Measurements from ENCODE around the gene CNN2. TPM values are rescaled to one million over a fixed set of nuclear protein-coding genes. Genes with fewer than 3 reads are reported as not detected.

The CNN2 gene
- total and polyA plus RNA-seq, 2 of the 13 experiments (the other 11 are each of a cell fraction or from before 2014, with no cell fraction given): 63.6 to 70.0 TPM

- TF ChIP-seq, protein P1, sequence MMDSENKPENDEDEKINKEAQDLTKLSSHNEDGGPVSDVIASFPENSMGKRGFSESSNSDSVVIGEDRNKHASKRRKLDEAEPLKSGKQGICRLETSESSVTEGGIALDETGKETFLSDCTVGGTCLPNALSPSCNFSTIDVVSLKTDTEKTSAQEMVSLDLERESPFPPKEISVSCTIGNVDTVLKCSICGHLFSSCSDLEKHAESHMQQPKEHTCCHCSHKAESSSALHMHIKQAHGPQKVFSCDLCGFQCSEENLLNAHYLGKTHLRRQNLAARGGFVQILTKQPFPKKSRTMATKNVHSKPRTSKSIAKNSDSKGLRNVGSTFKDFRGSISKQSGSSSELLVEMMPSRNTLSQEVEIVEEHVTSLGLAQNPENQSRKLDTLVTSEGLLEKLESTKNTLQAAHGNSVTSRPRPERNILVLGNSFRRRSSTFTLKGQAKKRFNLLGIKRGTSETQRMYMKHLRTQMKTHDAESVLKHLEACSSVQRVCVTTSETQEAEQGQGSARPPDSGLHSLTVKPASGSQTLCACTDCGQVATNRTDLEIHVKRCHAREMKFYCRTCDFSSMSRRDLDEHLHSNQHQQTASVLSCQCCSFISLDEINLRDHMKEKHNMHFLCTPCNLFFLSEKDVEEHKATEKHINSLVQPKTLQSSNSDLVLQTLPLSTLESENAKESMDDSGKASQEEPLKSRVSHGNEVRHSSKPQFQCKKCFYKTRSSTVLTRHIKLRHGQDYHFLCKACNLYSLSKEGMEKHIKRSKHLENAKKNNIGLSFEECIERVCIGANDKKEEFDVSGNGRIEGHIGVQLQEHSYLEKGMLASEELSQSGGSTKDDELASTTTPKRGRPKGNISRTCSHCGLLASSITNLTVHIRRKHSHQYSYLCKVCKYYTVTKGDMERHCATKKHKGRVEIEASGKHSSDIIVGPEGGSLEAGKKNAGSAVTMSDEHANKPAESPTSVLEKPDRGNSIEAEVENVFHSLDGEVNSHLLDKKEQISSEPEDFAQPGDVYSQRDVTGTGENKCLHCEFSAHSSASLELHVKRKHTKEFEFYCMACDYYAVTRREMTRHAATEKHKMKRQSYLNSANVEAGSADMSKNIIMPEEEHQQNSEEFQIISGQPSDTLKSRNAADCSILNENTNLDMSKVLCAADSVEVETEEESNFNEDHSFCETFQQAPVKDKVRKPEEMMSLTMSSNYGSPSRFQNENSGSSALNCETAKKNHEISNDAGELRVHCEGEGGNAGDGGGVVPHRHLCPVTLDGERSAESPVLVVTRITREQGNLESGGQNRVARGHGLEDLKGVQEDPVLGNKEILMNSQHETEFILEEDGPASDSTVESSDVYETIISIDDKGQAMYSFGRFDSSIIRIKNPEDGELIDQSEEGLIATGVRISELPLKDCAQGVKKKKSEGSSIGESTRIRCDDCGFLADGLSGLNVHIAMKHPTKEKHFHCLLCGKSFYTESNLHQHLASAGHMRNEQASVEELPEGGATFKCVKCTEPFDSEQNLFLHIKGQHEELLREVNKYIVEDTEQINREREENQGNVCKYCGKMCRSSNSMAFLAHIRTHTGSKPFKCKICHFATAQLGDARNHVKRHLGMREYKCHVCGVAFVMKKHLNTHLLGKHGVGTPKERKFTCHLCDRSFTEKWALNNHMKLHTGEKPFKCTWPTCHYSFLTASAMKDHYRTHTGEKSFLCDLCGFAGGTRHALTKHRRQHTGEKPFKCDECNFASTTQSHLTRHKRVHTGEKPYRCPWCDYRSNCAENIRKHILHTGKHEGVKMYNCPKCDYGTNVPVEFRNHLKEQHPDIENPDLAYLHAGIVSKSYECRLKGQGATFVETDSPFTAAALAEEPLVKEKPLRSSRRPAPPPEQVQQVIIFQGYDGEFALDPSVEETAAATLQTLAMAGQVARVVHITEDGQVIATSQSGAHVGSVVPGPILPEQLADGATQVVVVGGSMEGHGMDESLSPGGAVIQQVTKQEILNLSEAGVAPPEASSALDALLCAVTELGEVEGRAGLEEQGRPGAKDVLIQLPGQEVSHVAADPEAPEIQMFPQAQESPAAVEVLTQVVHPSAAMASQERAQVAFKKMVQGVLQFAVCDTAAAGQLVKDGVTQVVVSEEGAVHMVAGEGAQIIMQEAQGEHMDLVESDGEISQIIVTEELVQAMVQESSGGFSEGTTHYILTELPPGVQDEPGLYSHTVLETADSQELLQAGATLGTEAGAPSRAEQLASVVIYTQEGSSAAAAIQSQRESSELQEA (CRISPR knock-in tag; IDR thresholded peaks at IDR 0.05; ENCODE audit: not compliant biosample characterization): no peak
- no peak for TF ChIP-seq REL (CRISPR knock-in tag; conservative IDR thresholded peaks at IDR 0.05)
- TF ChIP-seq ARNTL (CRISPR knock-in tag; IDR thresholded peaks at IDR 0.05): no peak
- 0 out of 2 replicates have a peak, but pooled peaks have one; percentile 52 for TF ChIP-seq ZNF607 (CRISPR knock-in tag; IDR thresholded peaks at IDR 0.05; ENCODE audit: borderline replicate concordance)
- no peak for TF ChIP-seq HES4 (CRISPR knock-in tag; IDR thresholded peaks at IDR 0.05; ENCODE audit: borderline replicate concordance)
- TF ChIP-seq PHF5A (CRISPR knock-in tag; IDR thresholded peaks at IDR 0.05; ENCODE audit: low read depth, unreplicated experiment): no peak
- no peak for TF ChIP-seq ZSCAN12 (CRISPR knock-in tag; IDR thresholded peaks at IDR 0.05)
- TF ChIP-seq TAF1 (CRISPR knock-in tag; IDR thresholded peaks at IDR 0.05): no peak
- TF ChIP-seq ZNF451 (CRISPR knock-in tag; IDR thresholded peaks at IDR 0.05): no peak
- TF ChIP-seq ZNF569 (CRISPR knock-in tag; IDR thresholded peaks at IDR 0.05; ENCODE audit: borderline replicate concordance): no peak
- TF ChIP-seq ZNF280D (CRISPR knock-in tag; IDR thresholded peaks at IDR 0.05): 0 out of 2 replicates have a peak, but pooled peaks have one; percentile 5
- TF ChIP-seq NFE2L2 (IDR thresholded peaks at IDR 0.05; ENCODE audit: low read length): no peak
- TF ChIP-seq ZNF121 (CRISPR knock-in tag; IDR thresholded peaks at IDR 0.05): peak; percentile 89
- TF ChIP-seq, protein P2, sequence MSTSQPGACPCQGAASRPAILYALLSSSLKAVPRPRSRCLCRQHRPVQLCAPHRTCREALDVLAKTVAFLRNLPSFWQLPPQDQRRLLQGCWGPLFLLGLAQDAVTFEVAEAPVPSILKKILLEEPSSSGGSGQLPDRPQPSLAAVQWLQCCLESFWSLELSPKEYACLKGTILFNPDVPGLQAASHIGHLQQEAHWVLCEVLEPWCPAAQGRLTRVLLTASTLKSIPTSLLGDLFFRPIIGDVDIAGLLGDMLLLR (CRISPR knock-in tag; IDR thresholded peaks at IDR 0.05): no peak
- no peak for TF ChIP-seq CBX2 (IDR thresholded peaks at IDR 0.05; ENCODE audit: low read depth, low read length)
- TF ChIP-seq CBX2 (CRISPR knock-in tag; IDR thresholded peaks at IDR 0.05; ENCODE audit: low read depth): no peak
- no peak for TF ChIP-seq AGO2 (optimal IDR thresholded peaks at IDR 0.05; ENCODE audit: low read depth, low read length)
- peak; percentile 34; the same call in 1 of the 2 replicates for TF ChIP-seq FOXO1 (CRISPR knock-in tag; IDR thresholded peaks at IDR 0.05)
Observed at GRCh38 chr19:1066251-1066747, 39.9 kb downstream of the CNN2 start (continued).

Measured in HepG2 (cell line).